Muscle of leg (tissue), 11 donors: ENCODE results near the gene UTF1. TPM values are rescaled to one million over a fixed set of nuclear protein-coding genes. Genes with fewer than 3 reads are reported as not detected.

Experiments used
- DNase-seq: peaks from one replicate; pipeline ENCODE4 v3.0.0; 2013
- H3K27ac ChIP-seq: one replicate; pipeline ENCODE4 v1.5.1; 2013; ENCODE audit warnings: mild to moderate bottlenecking, low read length, control low read depth
- H3K27me3 ChIP-seq: one replicate; pipeline ENCODE4 v1.6.1; 2013; ENCODE audit warnings: low read length; ENCODE audit not compliant: control insufficient read depth, insufficient read depth
- H3K36me3 ChIP-seq: one replicate; pipeline ENCODE4 v1.6.1; 2013; ENCODE audit warnings: low read length; ENCODE audit not compliant: control insufficient read depth, insufficient read depth
- H3K4me1 ChIP-seq: one replicate; pipeline ENCODE4 v1.6.1; 2013; ENCODE audit warnings: low read length; ENCODE audit not compliant: control insufficient read depth, insufficient read depth
- H3K4me3 ChIP-seq: one replicate; pipeline ENCODE4 v1.5.1; 2013; ENCODE audit warnings: low read length, control low read depth
- H3K9me3 ChIP-seq: replicated peaks from 2 replicates; pipeline ENCODE4 v1.6.1; 2013; ENCODE audit warnings: low read depth, low read length; ENCODE audit not compliant: control insufficient read depth
- WGBS: methylation state at CpG from one replicate; pipeline ENCODE4 v1.1.5; 2013; ENCODE audit warnings: missing lambda C conversion rate; ENCODE audit not compliant: insufficient coverage; 5-methylcytosine and 5-hydroxymethylcytosine counted together
- polyA plus RNA-seq, 8 donors: library from polyadenylated mRNA; unstranded; fragments of 120-200 nt; gene quantifications; one replicate each; pipeline versions ENCODE4 v1.2.1 to v1.2.3, GENCODE V29; 2013; ENCODE audit warnings: inconsistent platforms in 1 of 8, low replicate concordance in 1 of 8; ENCODE audit not compliant: insufficient read length in 8 of 8, insufficient read depth in 1 of 8
- total RNA-seq: library from RNA; stranded (reverse); fragments of 120-200 nt; gene quantifications from one replicate; pipeline ENCODE4 v1.2.4, GENCODE V29; 2013

UTF1 gene
- total and polyA plus RNA-seq, 9 donors = not detected

DNA sequence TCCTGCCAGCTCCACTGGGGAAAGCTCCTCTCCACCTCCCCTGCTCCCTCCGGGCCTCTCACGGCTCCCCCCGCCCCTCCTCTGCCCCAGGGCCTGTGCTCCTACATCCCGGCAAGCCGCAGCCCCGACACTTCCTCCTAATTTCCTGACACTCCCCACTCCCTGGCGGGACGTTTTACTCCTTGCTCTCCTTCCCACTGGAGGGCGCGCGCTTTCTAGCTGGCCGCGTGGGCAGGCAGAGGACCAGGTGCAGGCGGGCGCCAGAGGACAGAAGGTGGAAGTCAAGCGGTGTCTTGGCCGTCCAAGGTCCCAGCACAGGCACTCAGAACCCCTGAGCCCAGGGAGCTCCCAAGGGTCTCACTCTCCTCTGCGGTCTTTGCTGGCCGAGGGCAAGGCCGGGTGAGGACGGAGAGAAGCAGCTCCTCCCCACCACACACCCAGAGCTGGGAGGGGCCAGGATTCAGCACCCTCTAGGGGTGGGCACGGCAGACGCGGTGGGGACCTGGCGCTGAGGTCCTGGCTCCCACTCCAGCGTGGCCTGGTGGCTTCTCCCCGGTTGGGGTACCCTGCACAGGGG is 27.6 kb downstream of the UTF1 start:
- peaks cover 17% of the 10 kb centered on the region for H3K27me3 ChIP-seq
- H3K27ac ChIP-seq = no peak overlapping the region
- H3K4me1 ChIP-seq = peaks cover 44% of the 10 kb centered on the region
- DNase-seq = peak; percentile 44
- H3K36me3 ChIP-seq = no peaks in the 10 kb centered on the region
- WGBS = 2% methylated on average over 26 of the region's 27 CpGs
- no peaks in the 10 kb centered on the region for H3K9me3 ChIP-seq
- H3K4me3 ChIP-seq = no peak overlapping the region

- Histone ChIP-seq H3K27me3 (peaks cover 23% of the 10 kb centered on the region), H3K4me1 (peaks cover 46% of the 10 kb centered on the region), H3K36me3 (no peaks in the 10 kb centered on the region), H3K9me3 (no peaks in the 10 kb centered on the region), H3K4me3 (no peak overlapping the region), H3K27ac (no peak overlapping the region)
- 62% methylated on average over 19 of the region's 21 CpGs for WGBS
- DNase-seq = no peak
Measured at GRCh38 chr10:133258066-133258817, 28.2 kb downstream of the UTF1 start.

DNA sequence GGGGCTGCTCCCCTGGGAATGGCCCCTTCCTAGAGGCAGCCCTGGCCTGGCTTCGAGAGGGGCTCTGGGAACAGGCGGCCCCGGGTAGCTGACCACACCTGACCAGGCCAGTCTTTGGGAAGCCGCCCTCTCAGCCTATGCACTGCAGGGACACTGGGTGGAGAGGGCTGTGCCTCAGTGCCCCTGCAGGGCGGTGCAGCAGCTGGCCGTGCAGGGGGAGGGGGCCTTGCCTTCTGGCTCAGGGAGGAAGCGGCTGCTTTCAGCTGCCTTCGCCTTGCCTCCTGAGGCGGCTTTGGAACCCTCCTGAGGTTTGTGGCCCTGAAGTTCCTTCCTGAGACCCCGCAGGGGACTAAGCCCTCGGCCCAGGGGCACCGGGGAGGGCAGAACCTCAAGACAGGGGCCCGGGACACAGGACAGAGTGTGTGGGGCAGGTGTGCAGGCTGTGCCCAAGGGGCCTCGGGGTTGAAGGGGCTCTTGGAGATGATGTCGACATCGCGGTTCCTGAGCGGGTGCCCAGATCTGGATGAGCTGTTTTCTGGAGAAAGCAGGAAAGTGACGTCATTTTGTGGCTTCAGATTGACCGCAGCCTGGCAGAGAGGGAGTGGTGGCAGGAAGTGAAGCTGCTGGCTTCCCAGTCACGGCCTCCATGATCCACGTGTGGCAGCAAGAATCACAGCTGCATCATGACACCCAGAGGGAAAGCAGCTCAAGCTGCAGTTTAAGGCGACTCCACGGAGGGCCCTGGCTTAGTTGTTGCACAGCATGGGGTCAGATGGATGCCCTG is 29.0 kb downstream of the UTF1 start:
- H3K4me3 ChIP-seq = no peak overlapping the region
- peak overlapping the region; percentile 7 for H3K27ac ChIP-seq
- H3K36me3 ChIP-seq = no peaks in the 10 kb centered on the region
- H3K9me3 ChIP-seq = no peaks in the 10 kb centered on the region
- H3K4me1 ChIP-seq = peaks cover 46% of the 10 kb centered on the region
- DNase-seq = peak; percentile 81
- peaks cover 23% of the 10 kb centered on the region for H3K27me3 ChIP-seq
- 34% methylated on average over 24 of the region's 24 CpGs for WGBS

- Histone ChIP-seq H3K4me1 (peaks cover 41% of the 10 kb centered on the region), H3K36me3 (no peaks in the 10 kb centered on the region), H3K9me3 (no peaks in the 10 kb centered on the region), H3K4me3 (no peak overlapping the region), H3K27me3 (peaks cover 21% of the 10 kb centered on the region), H3K27ac (no peak overlapping the region)
- no peak for DNase-seq
- 56% methylated on average over 12 of the region's 12 CpGs for WGBS
Measured at GRCh38 chr10:133259602-133259989, 29.6 kb downstream of the UTF1 start.

DNA sequence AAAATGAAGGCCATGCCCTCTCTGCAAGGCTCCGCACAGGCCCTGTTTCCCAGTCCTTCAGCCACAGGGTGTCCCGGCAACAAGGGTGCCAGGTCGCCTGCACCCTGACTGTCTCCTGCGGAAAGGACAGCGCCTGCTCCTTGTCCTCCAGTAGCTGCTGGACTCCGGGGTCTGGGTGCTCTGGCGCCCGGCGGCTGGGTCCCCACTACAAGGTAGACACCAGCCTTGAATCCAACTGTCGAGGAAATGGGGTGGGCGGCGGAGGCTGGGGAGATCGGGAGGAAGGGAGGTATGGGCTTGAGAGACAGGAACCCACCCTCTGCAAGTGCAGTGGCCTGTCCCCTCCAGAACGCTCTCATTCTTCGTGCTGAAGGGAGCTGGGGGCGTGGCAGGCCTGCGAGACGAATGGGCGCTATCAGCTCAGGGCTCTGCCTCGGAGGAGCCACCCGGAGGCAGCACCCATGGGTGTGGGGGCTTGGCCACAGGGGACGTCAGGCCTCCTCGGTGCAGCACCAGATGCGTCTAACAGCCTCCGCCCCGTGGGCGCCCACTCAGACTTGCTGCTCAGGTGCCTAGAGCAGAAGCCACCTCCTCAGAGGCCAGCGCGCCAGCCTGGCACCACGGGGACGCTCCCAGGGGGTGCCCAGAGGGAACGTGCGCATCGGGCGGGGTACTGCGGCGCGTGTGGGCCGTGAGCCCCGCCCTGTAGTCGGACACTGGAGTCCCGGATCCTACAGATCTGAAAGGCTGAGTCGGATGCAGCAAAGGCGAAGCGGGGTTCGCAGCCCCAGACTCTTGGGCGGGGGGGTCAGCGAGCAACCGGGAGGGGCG is 31.1 kb downstream of the UTF1 start:
- Histone ChIP-seq H3K27ac (no peak overlapping the region), H3K9me3 (no peaks in the 10 kb centered on the region), H3K27me3 (peaks cover 21% of the 10 kb centered on the region), H3K36me3 (no peaks in the 10 kb centered on the region), H3K4me3 (peak overlapping the region; percentile 46), H3K4me1 (peaks cover 41% of the 10 kb centered on the region)
- 21% methylated on average over 44 of the region's 50 CpGs for WGBS
- DNase-seq = peak; percentile 54

GRCh38 chr10:133261726-133262325 is 31.8 kb downstream of the UTF1 start:
- WGBS = 1% methylated on average over 54 of the region's 79 CpGs
- peaks cover 25% of the 10 kb centered on the region for H3K27me3 ChIP-seq
- peaks cover 41% of the 10 kb centered on the region for H3K4me1 ChIP-seq
- H3K36me3 ChIP-seq = no peaks in the 10 kb centered on the region
- H3K27ac ChIP-seq = no peak overlapping the region
- peak; percentile 76 for DNase-seq
- H3K4me3 ChIP-seq = peak overlapping the region; percentile 46
- H3K9me3 ChIP-seq = no peaks in the 10 kb centered on the region

- Histone ChIP-seq H3K4me3 (no peak overlapping the region), H3K36me3 (no peaks in the 10 kb centered on the region), H3K9me3 (no peaks in the 10 kb centered on the region), H3K4me1 (peaks cover 35% of the 10 kb centered on the region), H3K27me3 (peaks cover 17% of the 10 kb centered on the region), H3K27ac (no peak overlapping the region)
- DNase-seq = no peak
- 82% methylated on average over 12 of the region's 14 CpGs for whole genome bisulfite sequencing
Measured at GRCh38 chr10:133262696-133263095, 32.7 kb downstream of the UTF1 start.

DNA sequence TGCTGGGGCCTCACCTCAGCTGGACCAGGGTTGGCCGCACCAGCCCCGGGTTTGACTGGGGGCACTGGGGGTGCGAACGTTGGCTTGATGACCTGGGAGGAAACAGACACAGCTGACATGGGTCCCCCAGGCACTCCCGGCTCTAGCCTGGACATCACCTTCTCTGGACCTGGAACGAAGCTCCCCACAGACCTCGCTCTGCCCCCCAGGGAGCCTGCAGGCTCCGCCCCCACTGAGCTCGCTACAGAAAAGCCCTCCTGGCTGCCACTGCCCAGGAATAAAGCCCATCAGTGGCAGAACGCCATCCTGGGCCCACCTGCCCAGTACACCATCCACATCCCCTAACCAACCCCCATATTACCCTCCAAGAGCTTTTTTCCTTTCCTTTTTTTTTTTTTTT is 33.7 kb downstream of the UTF1 start:
- Histone ChIP-seq H3K4me1 (peaks cover 27% of the 10 kb centered on the region), H3K27me3 (peaks cover 13% of the 10 kb centered on the region), H3K4me3 (no peak overlapping the region), H3K27ac (no peak overlapping the region), H3K9me3 (no peaks in the 10 kb centered on the region), H3K36me3 (no peaks in the 10 kb centered on the region)
- 79% methylated on average over 9 of the region's 10 CpGs for WGBS
- DNase-seq = no peak

- no peak overlapping the region for H3K27ac ChIP-seq
- H3K4me1 ChIP-seq = peaks cover 19% of the 10 kb centered on the region
- WGBS = 62% methylated on average over 9 of the region's 9 CpGs
- DNase-seq = no peak
- H3K4me3 ChIP-seq = no peak overlapping the region
- no peaks in the 10 kb centered on the region for H3K36me3 ChIP-seq
- H3K9me3 ChIP-seq = no peaks in the 10 kb centered on the region
- peaks cover 13% of the 10 kb centered on the region for H3K27me3 ChIP-seq
Measured at GRCh38 chr10:133264461-133264860, 34.4 kb downstream of the UTF1 start.
